K562 (cell line): ENCODE data around the gene S100A1. TPM values are rescaled to one million over a fixed set of nuclear protein-coding genes. Genes with fewer than 3 reads are reported as not detected.

Experiments
- CBFA2T3 ChIP-seq: fragments of 450-650 bp; IDR thresholded peaks from 2 replicates; pipeline ENCODE4 v1.6.1; 2017
- CEBPB ChIP-seq: fragments of 450-650 bp; IDR thresholded peaks from 2 replicates; pipeline ENCODE4 v1.6.1; 2016; ENCODE audit warnings: missing genetic modification characterization, missing compliant biosample characterization
- COPS2 ChIP-seq: fragments of 450-650 bp; conservative IDR thresholded peaks from 2 replicates; pipeline ENCODE4 v1.6.1; 2016; ENCODE audit warnings: mild to moderate bottlenecking, moderate library complexity
- E2F1 ChIP-seq: sonication (generic); formaldehyde crosslinking; IDR thresholded peaks from 2 replicates; pipeline ENCODE4 v1.8.1; 2023; ENCODE audit warnings: mild to moderate bottlenecking, missing genetic modification reagents, moderate library complexity
- EGR1 ChIP-seq: fragments of 450-650 bp; conservative IDR thresholded peaks from 2 replicates; pipeline ENCODE4 v1.6.1; 2017; ENCODE audit warnings: mild to moderate bottlenecking
- GATAD2B ChIP-seq: fragments of 450-650 bp; IDR thresholded peaks from 2 replicates; pipeline ENCODE4 v1.6.1; 2017; ENCODE audit warnings: mild to moderate bottlenecking, borderline replicate concordance
- HDAC1 ChIP-seq, 2 experiments: fragments of 450-650 bp; IDR thresholded peaks; 2 replicates each; pipeline ENCODE4 v1.6.1; 2016 to 2017; ENCODE audit warnings: inconsistent platforms in 1 of 2, mild to moderate bottlenecking in 1 of 2, moderate library complexity in 1 of 2
- HDAC2 ChIP-seq: fragments of 450-650 bp; IDR thresholded peaks from 2 replicates; pipeline ENCODE4 v1.6.1; 2016; ENCODE audit warnings: mild to moderate bottlenecking
- HNRNPH1 ChIP-seq: fragments of 200-400 bp; formaldehyde crosslinking; optimal IDR thresholded peaks from 2 replicates; pipeline ENCODE3; 2017; ENCODE audit warnings: low read depth, mild to moderate bottlenecking, low read length, moderate library complexity
- KDM1A ChIP-seq, 2 experiments: fragments of 450-650 bp; IDR thresholded peaks; 2 replicates each; pipeline ENCODE4 v1.6.1; 2016; ENCODE audit warnings: mild to moderate bottlenecking in 2 of 2
- NUFIP1 ChIP-seq: fragments of 450-650 bp; IDR thresholded peaks from 2 replicates; pipeline ENCODE4 v1.6.1; 2018; ENCODE audit not compliant: partially characterized antibody
- PCBP1 ChIP-seq: fragments of 200-400 bp; formaldehyde crosslinking; IDR thresholded peaks from 2 replicates; pipeline ENCODE4 v1.6.1; 2018; ENCODE audit warnings: mild to moderate bottlenecking, low read depth, low read length; ENCODE audit not compliant: poor library complexity, severe bottlenecking
- PHF8 ChIP-seq: fragments of 200-600 bp; sonication (generic); IDR thresholded peaks from 2 replicates; pipeline ENCODE4 v1.6.1; 2012; ENCODE audit warnings: mixed run types, mild to moderate bottlenecking, inconsistent platforms, low read length, moderate library complexity, borderline replicate concordance
- POLR2AphosphoS5 ChIP-seq: IDR thresholded peaks from 2 replicates; pipeline ENCODE4 v1.6.1; 2011; ENCODE audit warnings: mild to moderate bottlenecking, low read depth, low read length, moderate library complexity; ENCODE audit not compliant: control insufficient read depth, insufficient read depth
- RB1 ChIP-seq: fragments of 450-650 bp; IDR thresholded peaks from 2 replicates; pipeline ENCODE4 v1.6.1; 2017; ENCODE audit warnings: low read depth, mild to moderate bottlenecking
- RHOXF2B ChIP-seq: fragments of 250-450 bp; sonication (Bioruptor Pico); conservative IDR thresholded peaks from 2 replicates; pipeline ENCODE4 v1.5.1; 2021
- SFPQ ChIP-seq: fragments of 200-400 bp; formaldehyde crosslinking; IDR thresholded peaks from 2 replicates; pipeline ENCODE4 v1.6.1; 2017; ENCODE audit warnings: mild to moderate bottlenecking, low read depth, low read length, moderate library complexity
- SLC30A9 ChIP-seq: fragments of 250-450 bp; sonication (Bioruptor Pico); IDR thresholded peaks from 2 replicates; pipeline ENCODE4 v1.8.0; 2022; ENCODE audit warnings: mild to moderate bottlenecking, moderate library complexity
- SMARCA5 ChIP-seq: fragments of 450-650 bp; IDR thresholded peaks from 2 replicates; pipeline ENCODE4 v1.6.1; 2016
- SPI1 ChIP-seq: IDR thresholded peaks from 2 replicates; pipeline ENCODE4 v1.6.1; 2011; ENCODE audit warnings: low read depth, low read length, control low read depth, borderline replicate concordance
- TEAD1 ChIP-seq, 2 experiments: fragments of 450-650 bp in 1 of 2; sonication (generic) in 1 of 2; formaldehyde crosslinking; IDR thresholded peaks; 2 replicates each; pipeline versions ENCODE4 v1.4.0 to v1.8.0; 2020 to 2022; ENCODE audit warnings: mild to moderate bottlenecking in 2 of 2, missing genetic modification reagents in 1 of 2
- YBX1 ChIP-seq: fragments of 450-650 bp; IDR thresholded peaks from 2 replicates; pipeline ENCODE4 v1.7.1; 2016; ENCODE audit warnings: mild to moderate bottlenecking
- ZNF12 ChIP-seq: sonication (generic); formaldehyde crosslinking; IDR thresholded peaks from 2 replicates; pipeline ENCODE4 v1.4.0; 2020; ENCODE audit warnings: mild to moderate bottlenecking, missing genetic modification reagents
- ZNF212 ChIP-seq: fragments of 450-650 bp; formaldehyde crosslinking; IDR thresholded peaks from 2 replicates; pipeline ENCODE4 v1.4.0; 2020; ENCODE audit warnings: mild to moderate bottlenecking
- ZNF253 ChIP-seq: fragments of 250-450 bp; sonication (Bioruptor Pico); conservative IDR thresholded peaks from 2 replicates; pipeline ENCODE4 v1.6.1; 2021; ENCODE audit warnings: mild to moderate bottlenecking
- ZNF589 ChIP-seq: fragments of 200-800 bp; sonication (Bioruptor generic); IDR thresholded peaks from 2 replicates; pipeline ENCODE4 v1.6.1; 2016; ENCODE audit warnings: low read depth, missing genetic modification characterization, missing compliant biosample characterization
- polyA plus RNA-seq, 8 experiments: library from polyadenylated mRNA; depleted of rRNA in 4 of 8; stranded (reverse) in 5 of 8; unstranded in 3 of 8; fragments of >200 nt; fragmentation: Nextera tagmentation in 2 of 8; fragmentation: Illumina TruSeq in 1 of 8; extraction: Ambion mirVana in 2 of 8; extraction: Trizol in 1 of 8; gene quantifications; 2 replicates each; pipeline versions ENCODE4 v1.2.1 to v1.2.3, GENCODE V29; 2011 to 2014; ENCODE audit warnings: inconsistent platforms in 1 of 8, missing spikeins in 1 of 8
- total RNA-seq, 7 experiments: library from RNA; depleted of rRNA in 6 of 7; stranded (reverse); fragments of >200 nt in 6 of 7; fragmentation: Illumina TruSeq in 2 of 7; extraction: Trizol in 2 of 7; gene quantifications; 2 replicates each; pipeline versions ENCODE4 v1.2.1 to v1.2.3, GENCODE V29; 2011 to 2021; ENCODE audit warnings: low replicate concordance in 1 of 7

The S100A1 gene
- total and polyA plus RNA-seq, 9 of the 15 experiments (the other 6 are each of a cell fraction or from before 2014, with no cell fraction given): 0.44 to 30.1 (median 12.7) TPM

GRCh38 chr1:153633161-153633753 is 5.0 kb downstream of the S100A1 start (continued):
- TF ChIP-seq E2F1: no peak
- TF ChIP-seq HDAC1 (IDR thresholded peaks at IDR 0.05): 0 out of 4 replicates have a peak, but pooled peaks of 1 of the 2 experiments have one; percentile 24
- TF ChIP-seq YBX1: no peak
- TF ChIP-seq ZNF589: no peak
- no peak for TF ChIP-seq CBFA2T3
- TF ChIP-seq PHF8: no peak
- TF ChIP-seq EGR1: no peak
- TF ChIP-seq SPI1: peak; percentile 75; the same call in 1 of the 2 replicates
- no peak for TF ChIP-seq POLR2AphosphoS5
- TF ChIP-seq ZNF253: no peak
- TF ChIP-seq KDM1A (IDR thresholded peaks at IDR 0.05): 0 out of 4 replicates have a peak, but pooled peaks of 1 of the 2 experiments have one; percentile 12
- no peak for TF ChIP-seq ZNF212 (CRISPR knock-in tag)
- no peak for TF ChIP-seq PCBP1
- TF ChIP-seq GATAD2B: no peak
- TF ChIP-seq SFPQ: no peak
- 0 out of 2 replicates have a peak, but pooled peaks have one; percentile 24 for TF ChIP-seq HDAC2
- TF ChIP-seq RHOXF2B (CRISPR knock-in tag): no peak
- TF ChIP-seq SMARCA5: peak; percentile 87; the same call in 1 of the 2 replicates
- TF ChIP-seq COPS2: no peak
- TF ChIP-seq NUFIP1: no peak
- peak in 1 of 2 experiments; percentile 24; a peak in 1 of 4 replicates for TF ChIP-seq TEAD1 (CRISPR knock-in tag; IDR thresholded peaks at IDR 0.05)
- TF ChIP-seq ZNF12 (CRISPR knock-in tag): 0 out of 2 replicates have a peak, but pooled peaks have one; percentile 65
- no peak for TF ChIP-seq HNRNPH1
- no peak for TF ChIP-seq SLC30A9 (CRISPR knock-in tag)
- TF ChIP-seq CEBPB: peak; percentile 47
- no peak for TF ChIP-seq RB1
